ENCODE results near the gene TXLNG. TPM values are rescaled to one million over a fixed set of nuclear protein-coding genes. Genes with fewer than 3 reads are reported as not detected.

TXLNG gene
- total RNA-seq, 4 donors from 2014 or later = 6.4 to 14.9 (median 10.9) TPM

DNA sequence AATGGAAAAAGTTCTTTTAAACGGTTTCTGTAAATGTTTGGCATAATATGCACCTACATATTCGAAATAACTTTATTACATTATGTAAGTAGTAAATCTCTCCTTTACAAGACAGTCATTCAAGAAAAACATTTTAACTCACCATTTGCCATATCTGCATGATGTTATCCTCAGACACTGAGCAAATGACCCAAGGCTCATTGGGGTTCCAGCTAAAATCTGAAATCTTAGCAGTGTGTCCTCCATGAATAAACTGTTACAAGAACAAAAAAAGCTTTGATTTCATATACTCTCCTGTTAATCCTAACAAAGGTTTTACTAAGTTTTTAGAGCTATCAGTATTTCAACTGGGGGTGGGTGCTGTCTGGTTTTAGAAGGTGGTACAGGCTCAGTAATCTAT lies 59.4 kb downstream of the TXLNG start:
- Histone ChIP-seq H3K36me3 (peaks cover 4 to 82% (median 7%) of the 10 kb centered on the region in 3 donors), H3K27ac (no peak overlapping the region), H3K4me3 (no peak overlapping the region), H3K27me3 (no peaks in the 10 kb centered on the region), H3K9me3 (no peaks in the 10 kb centered on the region), H3K4me1 (no peaks in the 10 kb centered on the region)
- 56 to 73% methylated on average over 2 of the region's 2 CpGs for WGBS, 2 donors
- TF ChIP-seq POLR2A (IDR thresholded peaks at IDR 0.05) = no peak
- TF ChIP-seq, protein P1, sequence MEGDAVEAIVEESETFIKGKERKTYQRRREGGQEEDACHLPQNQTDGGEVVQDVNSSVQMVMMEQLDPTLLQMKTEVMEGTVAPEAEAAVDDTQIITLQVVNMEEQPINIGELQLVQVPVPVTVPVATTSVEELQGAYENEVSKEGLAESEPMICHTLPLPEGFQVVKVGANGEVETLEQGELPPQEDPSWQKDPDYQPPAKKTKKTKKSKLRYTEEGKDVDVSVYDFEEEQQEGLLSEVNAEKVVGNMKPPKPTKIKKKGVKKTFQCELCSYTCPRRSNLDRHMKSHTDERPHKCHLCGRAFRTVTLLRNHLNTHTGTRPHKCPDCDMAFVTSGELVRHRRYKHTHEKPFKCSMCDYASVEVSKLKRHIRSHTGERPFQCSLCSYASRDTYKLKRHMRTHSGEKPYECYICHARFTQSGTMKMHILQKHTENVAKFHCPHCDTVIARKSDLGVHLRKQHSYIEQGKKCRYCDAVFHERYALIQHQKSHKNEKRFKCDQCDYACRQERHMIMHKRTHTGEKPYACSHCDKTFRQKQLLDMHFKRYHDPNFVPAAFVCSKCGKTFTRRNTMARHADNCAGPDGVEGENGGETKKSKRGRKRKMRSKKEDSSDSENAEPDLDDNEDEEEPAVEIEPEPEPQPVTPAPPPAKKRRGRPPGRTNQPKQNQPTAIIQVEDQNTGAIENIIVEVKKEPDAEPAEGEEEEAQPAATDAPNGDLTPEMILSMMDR (IDR thresholded peaks at IDR 0.05) = no peak
- intact Hi-C loops (cut with DNase I) = no loop called here
- no peak for DNase-seq

DNA sequence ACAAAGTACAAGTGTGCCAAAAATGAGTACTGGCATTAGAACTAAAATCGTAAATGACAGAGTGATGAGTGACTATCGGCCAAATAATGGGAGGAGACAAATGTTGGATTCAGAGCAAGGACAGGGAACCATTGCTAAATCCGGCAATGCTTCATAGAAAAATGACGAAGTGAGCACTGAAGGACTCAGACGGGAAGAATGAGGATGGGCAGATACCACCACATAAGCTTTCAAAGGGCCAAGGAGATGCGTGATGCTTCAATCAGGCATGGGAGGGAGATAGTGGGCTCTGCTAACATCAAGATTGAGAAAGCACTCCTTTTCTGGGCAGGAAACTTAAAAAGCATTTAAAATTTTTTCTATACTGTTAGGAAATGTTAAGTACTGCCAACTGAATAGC lies 62.3 kb downstream of the TXLNG start:
- DNase-seq = no peak
- Histone ChIP-seq H3K4me1 (no peaks in the 10 kb centered on the region), H3K27ac (no peak overlapping the region), H3K36me3 (peaks cover 4 to 77% (median 7%) of the 10 kb centered on the region in 3 donors), H3K9me3 (no peaks in the 10 kb centered on the region), H3K27me3 (no peaks in the 10 kb centered on the region), H3K4me3 (no peak overlapping the region)
- TF ChIP-seq, protein P1 (IDR thresholded peaks at IDR 0.05) = no peak
- TF ChIP-seq POLR2A (IDR thresholded peaks at IDR 0.05) = no peak
- intact Hi-C loops (cut with DNase I) = no loop called here
- 47 to 62% methylated on average over 5 to 6 of the region's 6 CpGs for WGBS, 2 donors

DNA sequence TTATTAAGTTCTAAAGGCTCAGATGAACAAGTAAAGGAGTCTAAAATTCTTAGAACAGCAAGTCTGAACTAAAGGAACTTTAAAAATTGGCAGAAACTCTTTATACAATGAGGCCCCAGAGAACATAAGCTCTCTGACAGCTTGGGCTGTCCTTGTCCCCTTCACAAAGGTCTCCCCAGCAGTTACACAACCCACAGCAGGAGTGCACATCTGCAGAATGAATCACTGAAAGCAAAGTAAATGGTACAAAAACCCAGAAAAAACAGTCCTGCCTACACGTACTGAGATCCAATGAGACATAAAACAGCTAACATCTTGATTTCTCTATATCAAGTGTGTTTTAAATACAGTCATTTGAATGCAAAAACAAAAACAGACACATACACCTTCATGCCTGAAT lies 65.2 kb downstream of the TXLNG start:
- TF ChIP-seq POLR2A (IDR thresholded peaks at IDR 0.05) = no peak
- TF ChIP-seq, protein P1 (IDR thresholded peaks at IDR 0.05) = no peak
- H3K27ac ChIP-seq = no peak overlapping the region
- 55 to 78% methylated on average over 1 of the region's 1 CpG for WGBS, 2 donors
- no peaks in the 10 kb centered on the region for H3K9me3 ChIP-seq
- H3K36me3 ChIP-seq = peaks cover 0 to 75% (median 0%) of the 10 kb centered on the region in 3 donors
- no peaks in the 10 kb centered on the region for H3K4me1 ChIP-seq
- intact Hi-C loops (cut with DNase I) = no loop called here
- H3K4me3 ChIP-seq = no peak overlapping the region
- DNase-seq = no peak
- H3K27me3 ChIP-seq = no peaks in the 10 kb centered on the region

DNA sequence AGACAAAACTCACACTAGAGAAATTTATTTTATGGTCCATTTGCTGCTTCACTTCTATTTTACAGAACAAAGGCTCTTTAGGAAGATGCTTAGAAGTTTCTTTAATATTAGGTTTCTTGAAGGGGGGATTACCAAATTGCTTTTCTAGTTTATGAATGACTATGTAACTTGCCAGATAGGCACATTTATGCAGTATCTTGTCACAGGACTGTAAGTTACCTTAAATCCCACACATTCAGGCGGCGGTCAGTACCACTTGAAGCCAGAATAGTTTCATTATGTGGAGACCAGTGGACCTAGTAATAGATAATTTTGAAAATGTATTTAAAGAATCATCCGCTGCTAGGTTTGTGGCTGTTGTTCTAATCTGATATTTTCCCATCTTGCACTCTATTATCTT lies 65.6 kb downstream of the TXLNG start:
- no peaks in the 10 kb centered on the region for H3K27me3 ChIP-seq
- no peaks in the 10 kb centered on the region for H3K9me3 ChIP-seq
- no peak overlapping the region for H3K27ac ChIP-seq
- WGBS, 2 donors = 87 to 88% methylated on average over 3 of the region's 3 CpGs
- TF ChIP-seq POLR2A (IDR thresholded peaks at IDR 0.05) = no peak
- TF ChIP-seq, protein P1 (IDR thresholded peaks at IDR 0.05) = no peak
- H3K4me3 ChIP-seq = no peak overlapping the region
- peaks cover 0 to 75% (median 0%) of the 10 kb centered on the region in 3 donors for H3K36me3 ChIP-seq
- intact Hi-C loops (cut with DNase I) = no loop called here
- no peak for DNase-seq
- H3K4me1 ChIP-seq = no peaks in the 10 kb centered on the region

DNA sequence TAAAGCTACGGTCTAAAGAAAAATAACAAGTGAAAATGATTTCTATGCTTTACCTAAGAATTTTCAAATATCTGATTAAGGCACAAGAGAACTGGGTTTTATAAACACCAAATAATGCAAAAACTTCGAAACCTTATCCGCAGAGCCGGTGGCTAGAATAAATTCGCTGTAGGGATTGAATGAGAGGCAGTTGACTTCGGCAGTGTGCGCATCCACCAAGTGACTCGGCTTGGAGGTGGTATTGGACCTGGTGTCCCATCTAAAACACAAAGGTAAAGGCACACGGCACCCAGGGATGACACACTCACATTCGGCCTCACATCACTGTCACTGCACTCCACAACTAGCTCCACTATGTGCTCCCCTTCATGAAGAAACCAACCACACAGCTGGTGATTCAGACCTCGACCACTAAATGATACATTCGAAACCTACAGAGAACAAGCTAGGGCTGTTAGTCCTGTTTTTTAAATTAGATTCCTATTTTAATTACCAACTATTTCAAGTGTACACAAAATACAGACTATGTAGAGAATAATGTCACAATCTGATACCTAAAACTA lies 66.4 kb downstream of the TXLNG start:
- peaks cover 0 to 75% (median 0%) of the 10 kb centered on the region in 3 donors for H3K36me3 ChIP-seq
- TF ChIP-seq POLR2A (IDR thresholded peaks at IDR 0.05) = no peak
- TF ChIP-seq, protein P1 (IDR thresholded peaks at IDR 0.05) = no peak
- H3K9me3 ChIP-seq = no peaks in the 10 kb centered on the region
- H3K4me3 ChIP-seq = no peak overlapping the region
- H3K27ac ChIP-seq = no peak overlapping the region
- intact Hi-C loops (cut with DNase I) = no loop called here
- WGBS, 2 donors = 83 to 84% methylated on average over 12 of the region's 12 CpGs
- DNase-seq = no peak
- no peaks in the 10 kb centered on the region for H3K27me3 ChIP-seq
- no peaks in the 10 kb centered on the region for H3K4me1 ChIP-seq
